HG03469 (cell line): Measurements from ENCODE around the gene HGS.
"Not testable (repeated sequence)": the region's sequence is repeated elsewhere in the genome, so short reads cannot be mapped to it uniquely, and the experiment has no call there.

Experiments
- ATAC-seq: cut with Tn5 transposase; IDR thresholded peaks from one replicate; pipeline ENCODE4 v1.9.1; 2021; ENCODE audit warnings: mild to moderate bottlenecking, moderate library complexity, moderate number of reproducible peaks; ENCODE audit not compliant: unreplicated experiment

Gene HGS

DNA sequence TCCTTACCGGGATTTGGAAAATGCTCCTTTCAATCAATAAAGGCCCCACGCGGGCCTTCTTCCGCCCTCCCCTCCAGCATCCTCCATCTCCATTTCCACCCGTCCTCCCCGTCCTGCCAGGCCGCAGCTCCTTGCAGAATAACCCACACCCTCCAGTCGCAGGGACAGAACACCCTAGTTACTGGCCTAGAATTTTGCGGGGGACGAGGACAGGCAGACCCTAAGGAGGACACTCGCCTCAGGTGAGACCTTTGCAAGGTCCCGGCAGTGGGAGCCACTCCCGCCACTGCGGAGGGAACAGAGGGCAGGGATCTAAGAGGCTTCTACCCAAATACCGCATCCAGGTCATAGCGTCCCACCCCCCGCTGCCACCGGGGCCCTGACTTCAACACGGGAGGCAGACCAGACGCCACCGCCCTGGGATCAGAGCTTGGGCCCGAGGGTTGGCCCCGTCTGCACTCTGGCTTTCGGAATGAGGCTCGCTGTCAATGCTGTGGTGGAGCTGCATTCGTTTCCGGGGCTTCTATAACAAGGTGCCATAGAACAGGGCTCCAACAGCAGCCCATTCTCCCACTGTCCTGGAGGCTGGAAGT, 55.1 kb downstream of the HGS start:
- no peak for ATAC-seq

- ATAC-seq, result not testable (repeated sequence)
Observed at GRCh38 chr17:81739593-81739992, 55.8 kb downstream of the HGS start.

- ATAC-seq, result no peak
Observed at GRCh38 chr17:81740395-81740961, 56.7 kb downstream of the HGS start.

DNA sequence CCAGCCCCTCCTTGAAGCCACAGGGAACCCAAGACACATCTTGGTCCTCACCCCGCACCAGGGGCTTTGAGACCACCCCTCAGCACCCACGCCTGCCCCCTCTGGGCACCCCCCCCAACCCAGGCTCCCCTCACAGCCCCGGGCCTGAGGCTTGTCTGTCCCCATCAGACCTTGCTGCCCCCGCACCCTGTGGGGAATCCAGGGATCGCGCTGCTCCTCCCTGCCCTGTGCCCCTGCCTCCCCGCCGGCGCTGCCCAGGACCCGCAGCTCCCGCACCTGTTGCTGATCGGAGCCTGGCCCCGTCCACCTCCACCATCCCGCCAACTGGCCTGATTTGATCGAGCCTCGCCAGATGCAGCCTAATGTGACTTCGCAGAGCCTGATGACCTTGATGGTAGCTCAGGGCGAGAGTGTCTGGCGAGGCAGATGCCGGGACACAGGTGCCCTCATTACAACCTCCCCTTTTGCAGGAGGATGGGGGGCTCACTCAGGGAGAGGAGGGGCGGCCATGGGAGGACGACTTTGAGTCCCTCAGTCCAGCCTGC, 57.3 kb downstream of the HGS start:
- no peak for ATAC-seq

DNA sequence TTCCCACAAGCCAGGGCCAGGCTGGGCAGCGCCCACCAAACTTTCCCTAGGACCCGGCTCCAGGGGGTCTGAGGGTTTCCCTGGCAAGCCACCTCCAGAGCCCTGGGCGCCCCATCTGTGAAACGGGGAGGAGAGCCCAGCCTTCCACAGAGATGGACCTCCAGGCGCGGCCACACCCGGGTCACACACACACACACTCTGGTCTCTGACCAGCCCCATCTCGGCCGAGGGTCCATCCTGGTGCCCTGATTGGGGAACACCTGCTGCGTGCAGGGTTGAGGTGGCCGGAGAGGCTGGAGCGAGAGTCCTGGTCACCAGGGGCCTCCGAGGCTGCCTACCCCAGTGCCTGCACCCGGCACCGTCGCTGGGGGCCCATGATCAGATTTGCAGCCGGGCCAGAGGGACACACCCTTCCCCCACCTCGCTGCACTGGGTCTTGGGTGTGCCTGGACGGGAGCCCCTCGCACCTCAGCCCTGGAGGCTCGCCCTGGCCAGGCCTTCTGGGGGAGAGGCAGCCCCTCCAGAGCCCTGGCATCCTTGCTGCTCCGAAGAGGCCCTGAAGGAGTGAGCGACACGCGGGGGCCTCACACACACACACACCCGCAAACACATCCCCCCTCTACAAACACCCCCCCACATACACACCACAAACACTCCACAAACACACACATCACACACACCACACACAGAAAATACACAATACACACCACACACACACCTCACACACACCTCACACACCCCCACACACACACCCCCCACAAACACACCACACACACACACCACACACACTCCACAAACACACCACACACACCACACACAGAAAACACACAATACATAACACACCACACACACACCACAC, 58.0 kb downstream of the HGS start:
- ATAC-seq, result no peak
